Stomach smooth muscle (tissue), 2 donors: ENCODE measurements around the gene SRCAP.

Source experiments
- H3K27ac ChIP-seq: one replicate; pipeline ENCODE4 v1.7.0; 2013; ENCODE audit warnings: mild to moderate bottlenecking, low read length, inconsistent platforms
- H3K27me3 ChIP-seq, 2 donors: one replicate each; pipeline ENCODE4 v1.7.0; 2013; ENCODE audit warnings: low read length in 2 of 2; ENCODE audit not compliant: insufficient read depth in 2 of 2, control insufficient read depth in 1 of 2
- H3K36me3 ChIP-seq, 2 donors: one replicate each; pipeline ENCODE4 v1.7.0; 2013; ENCODE audit warnings: low read length in 2 of 2; ENCODE audit not compliant: control insufficient read depth in 2 of 2, insufficient read depth in 2 of 2
- H3K4me1 ChIP-seq: one replicate; pipeline ENCODE4 v1.7.0; 2013; ENCODE audit warnings: low read length; ENCODE audit not compliant: control insufficient read depth, insufficient read depth
- H3K4me3 ChIP-seq, 2 donors: one replicate each; pipeline ENCODE4 v1.7.0; 2013; ENCODE audit warnings: low read length in 2 of 2
- H3K9ac ChIP-seq, 2 donors: one replicate each; pipeline ENCODE4 v1.7.0; 2013; ENCODE audit warnings: low read length in 2 of 2, mild to moderate bottlenecking in 1 of 2
- H3K9me3 ChIP-seq, 2 donors: one replicate each; pipeline ENCODE4 v1.7.0; 2013; ENCODE audit warnings: low read length in 2 of 2; ENCODE audit not compliant: control insufficient read depth in 2 of 2
- donor health status: healthy.
- donor health status: Pancreatic carcinoma.

The SRCAP gene

DNA sequence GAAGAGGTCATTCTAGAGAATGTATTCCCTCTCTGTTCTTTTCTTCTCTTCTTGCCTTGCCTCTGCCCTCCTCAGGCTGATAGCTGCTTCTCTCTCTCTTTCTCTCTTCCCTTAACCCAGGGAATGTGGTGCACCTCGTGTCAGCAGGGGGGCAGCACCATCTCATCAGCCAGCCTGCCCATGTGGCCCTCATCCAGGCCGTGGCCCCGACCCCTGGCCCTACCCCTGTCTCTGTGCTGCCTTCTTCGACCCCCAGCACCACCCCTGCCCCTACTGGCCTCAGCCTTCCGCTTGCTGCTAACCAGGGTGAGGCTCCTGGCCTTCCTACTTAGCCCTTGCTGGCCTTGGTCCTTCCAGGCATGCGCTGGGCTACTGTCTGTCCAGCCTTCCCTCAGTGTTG lies 23.5 kb downstream of the SRCAP start:
- no peak overlapping the region for H3K27ac ChIP-seq
- H3K9ac ChIP-seq, result no peak overlapping the region
- H3K9me3 ChIP-seq, result no peaks in the 10 kb centered on the region
- H3K4me3 ChIP-seq, result no peak overlapping the region
- peaks cover 56 to 59% of the 10 kb centered on the region in 2 donors for H3K36me3 ChIP-seq
- peaks cover 6% of the 10 kb centered on the region for H3K4me1 ChIP-seq
- H3K27me3 ChIP-seq, result no peaks in the 10 kb centered on the region

DNA sequence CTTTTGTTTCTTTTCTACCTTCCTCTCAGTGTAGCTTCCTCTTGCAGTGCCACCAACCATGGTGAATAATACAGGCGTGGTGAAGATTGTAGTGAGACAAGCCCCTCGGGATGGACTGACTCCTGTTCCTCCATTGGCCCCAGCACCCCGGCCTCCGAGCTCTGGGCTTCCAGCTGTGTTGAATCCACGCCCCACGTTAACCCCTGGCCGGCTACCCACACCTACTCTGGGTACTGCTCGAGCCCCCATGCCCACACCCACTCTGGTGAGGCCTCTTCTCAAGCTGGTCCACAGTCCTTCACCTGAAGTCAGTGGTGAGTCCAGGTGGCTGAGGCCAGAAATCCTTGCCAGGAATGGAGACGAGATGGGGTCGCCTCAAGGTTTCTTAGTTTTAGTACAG lies 23.9 kb downstream of the SRCAP start:
- no peak overlapping the region for H3K4me3 ChIP-seq
- no peaks in the 10 kb centered on the region for H3K9me3 ChIP-seq
- H3K27me3 ChIP-seq, result no peaks in the 10 kb centered on the region
- no peak overlapping the region for H3K27ac ChIP-seq
- no peak overlapping the region for H3K9ac ChIP-seq
- peaks cover 6% of the 10 kb centered on the region for H3K4me1 ChIP-seq
- peaks cover 56 to 61% of the 10 kb centered on the region in 2 donors for H3K36me3 ChIP-seq

- no peaks in the 10 kb centered on the region for H3K27me3 ChIP-seq
- H3K4me3 ChIP-seq, result no peak overlapping the region
- H3K36me3 ChIP-seq, result peaks cover 56 to 62% of the 10 kb centered on the region in 2 donors
- peaks cover 6% of the 10 kb centered on the region for H3K4me1 ChIP-seq
- no peak overlapping the region for H3K27ac ChIP-seq
- no peaks in the 10 kb centered on the region for H3K9me3 ChIP-seq
- H3K9ac ChIP-seq, result no peak overlapping the region
Measured at GRCh38 chr16:30723725-30724355, 24.9 kb downstream of the SRCAP start.

- no peaks in the 10 kb centered on the region for H3K9me3 ChIP-seq
- no peak overlapping the region for H3K4me3 ChIP-seq
- H3K9ac ChIP-seq, result no peak overlapping the region
- H3K27ac ChIP-seq, result no peak overlapping the region
- H3K36me3 ChIP-seq, result peaks cover 62 to 67% of the 10 kb centered on the region in 2 donors
- H3K4me1 ChIP-seq, result peaks cover 6% of the 10 kb centered on the region
- H3K27me3 ChIP-seq, result no peaks in the 10 kb centered on the region
Measured at GRCh38 chr16:30724641-30725417, 25.9 kb downstream of the SRCAP start.

GRCh38 chr16:30725418-30725792 lies 26.4 kb downstream of the SRCAP start:
- peaks cover 6% of the 10 kb centered on the region for H3K4me1 ChIP-seq
- H3K36me3 ChIP-seq, result peaks cover 60 to 67% of the 10 kb centered on the region in 2 donors
- H3K9me3 ChIP-seq, result no peaks in the 10 kb centered on the region
- H3K9ac ChIP-seq, result no peak overlapping the region
- no peak overlapping the region for H3K4me3 ChIP-seq
- no peak overlapping the region for H3K27ac ChIP-seq
- H3K27me3 ChIP-seq, result no peaks in the 10 kb centered on the region

DNA sequence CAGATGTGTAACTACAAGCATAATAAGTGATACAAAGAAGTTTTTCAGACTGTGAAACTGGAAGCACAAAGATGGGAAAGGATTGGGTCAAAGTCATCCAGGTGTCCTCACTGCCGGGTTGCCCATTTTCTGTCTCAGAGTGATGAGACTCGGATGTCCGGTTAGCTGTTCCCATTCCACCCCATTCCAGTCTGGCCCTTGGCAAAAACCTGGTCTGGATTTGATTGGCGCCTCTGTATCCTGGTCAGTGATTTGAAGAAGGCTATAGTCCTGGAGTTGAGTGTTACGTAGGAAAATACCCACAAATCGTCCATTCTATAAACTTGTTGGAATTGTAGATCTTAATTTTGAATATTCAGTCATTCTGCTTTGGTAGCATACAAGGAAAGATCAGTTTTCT lies 29.4 kb downstream of the SRCAP start:
- Histone ChIP-seq H3K4me3 (no peak overlapping the region), H3K27ac (no peak overlapping the region), H3K9ac (no peak overlapping the region), H3K27me3 (no peaks in the 10 kb centered on the region), H3K36me3 (peaks cover 45 to 59% of the 10 kb centered on the region in 2 donors), H3K4me1 (peaks cover 3% of the 10 kb centered on the region), H3K9me3 (no peaks in the 10 kb centered on the region)

GRCh38 chr16:30728899-30729672 lies 30.1 kb downstream of the SRCAP start:
- Histone ChIP-seq H3K4me1 (peaks cover 2% of the 10 kb centered on the region), H3K27me3 (no peaks in the 10 kb centered on the region), H3K27ac (no peak overlapping the region), H3K9ac (no peak overlapping the region), H3K36me3 (peaks cover 43 to 59% of the 10 kb centered on the region in 2 donors), H3K9me3 (no peaks in the 10 kb centered on the region), H3K4me3 (no peak overlapping the region)

DNA sequence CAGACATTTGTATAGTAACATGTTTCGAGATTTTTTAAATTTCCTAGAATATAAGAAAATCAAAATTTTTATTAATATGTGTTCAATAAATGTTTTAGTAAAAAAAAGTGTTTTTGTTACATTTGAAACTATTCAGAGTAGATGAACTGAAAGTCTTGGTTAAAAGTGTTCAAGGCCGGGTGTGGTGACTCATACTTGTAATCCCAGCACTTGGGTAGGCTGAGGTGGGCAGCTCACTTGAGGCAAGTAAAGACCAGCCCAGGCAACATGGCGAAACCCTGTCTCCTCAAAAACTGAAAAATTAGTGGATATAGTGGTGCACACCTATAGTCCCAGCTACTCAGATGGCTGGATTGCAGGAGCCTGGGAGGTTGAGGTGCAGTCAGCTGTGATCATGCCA lies 32.4 kb downstream of the SRCAP start:
- no peak overlapping the region for H3K9ac ChIP-seq
- H3K36me3 ChIP-seq, result peaks cover 48 to 57% of the 10 kb centered on the region in 2 donors
- no peaks in the 10 kb centered on the region for H3K27me3 ChIP-seq
- no peaks in the 10 kb centered on the region for H3K4me1 ChIP-seq
- no peak overlapping the region for H3K4me3 ChIP-seq
- H3K9me3 ChIP-seq, result no peaks in the 10 kb centered on the region
- no peak overlapping the region for H3K27ac ChIP-seq

DNA sequence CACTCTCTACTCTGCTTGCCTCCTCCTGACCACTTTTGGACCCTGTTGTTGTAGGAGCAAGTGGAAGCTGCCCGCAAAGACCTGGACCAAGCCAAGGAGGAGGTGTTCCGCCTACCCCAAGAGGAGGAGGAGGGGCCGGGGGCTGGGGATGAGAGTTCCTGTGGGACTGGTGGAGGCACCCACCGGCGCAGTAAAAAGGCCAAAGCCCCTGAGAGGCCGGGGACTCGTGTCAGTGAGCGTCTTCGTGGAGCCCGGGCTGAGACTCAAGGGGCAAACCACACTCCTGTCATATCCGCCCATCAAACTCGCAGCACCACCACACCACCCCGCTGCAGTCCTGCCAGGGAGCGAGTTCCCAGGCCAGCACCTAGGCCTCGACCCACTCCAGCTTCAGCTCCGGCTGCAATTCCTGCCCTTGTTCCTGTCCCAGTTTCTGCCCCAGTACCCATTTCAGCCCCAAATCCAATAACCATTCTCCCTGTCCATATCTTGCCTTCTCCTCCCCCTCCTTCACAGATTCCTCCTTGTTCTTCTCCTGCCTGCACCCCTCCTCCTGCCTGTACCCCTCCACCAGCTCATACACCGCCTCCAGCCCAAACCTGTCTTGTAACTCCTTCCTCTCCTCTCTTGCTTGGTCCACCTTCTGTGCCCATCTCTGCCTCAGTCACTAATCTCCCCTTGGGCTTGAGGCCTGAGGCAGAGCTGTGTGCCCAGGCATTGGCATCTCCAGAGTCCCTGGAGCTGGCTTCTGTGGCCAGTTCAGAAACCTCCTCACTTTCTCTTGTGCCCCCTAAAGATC lies 38.2 kb downstream of the SRCAP start:
- peaks cover 51 to 55% of the 10 kb centered on the region in 2 donors for H3K36me3 ChIP-seq

More for the DNA sequence above, 38.2 kb downstream of the SRCAP start:
- Histone ChIP-seq H3K9me3 (no peaks in the 10 kb centered on the region), H3K4me3 (no peak overlapping the region), H3K4me1 (peaks cover 20% of the 10 kb centered on the region), H3K27me3 (no peaks in the 10 kb centered on the region), H3K27ac (no peak overlapping the region), H3K9ac (no peak overlapping the region)
